ENCODE results near the gene GJA9.

The GJA9 gene

GRCh38 chr1:38908821-38909220 lies 27.4 kb upstream of the GJA9 start:
- no peak overlapping the region for H3K27ac ChIP-seq
- no peaks in the 10 kb centered on the region for H3K36me3 ChIP-seq (replicated peaks)
- no peak for DNase-seq
- no peaks in the 10 kb centered on the region for H3K27me3 ChIP-seq (replicated peaks)
- in situ Hi-C loops (cut with HindIII; ENCODE audit: low pct_ligation_motif_present, low sequenced_read_pairs): no loop called here
- no peak overlapping the region for H3K4me3 ChIP-seq (ENCODE audit: low read depth, low read length)
- TF ChIP-seq, protein P1, sequence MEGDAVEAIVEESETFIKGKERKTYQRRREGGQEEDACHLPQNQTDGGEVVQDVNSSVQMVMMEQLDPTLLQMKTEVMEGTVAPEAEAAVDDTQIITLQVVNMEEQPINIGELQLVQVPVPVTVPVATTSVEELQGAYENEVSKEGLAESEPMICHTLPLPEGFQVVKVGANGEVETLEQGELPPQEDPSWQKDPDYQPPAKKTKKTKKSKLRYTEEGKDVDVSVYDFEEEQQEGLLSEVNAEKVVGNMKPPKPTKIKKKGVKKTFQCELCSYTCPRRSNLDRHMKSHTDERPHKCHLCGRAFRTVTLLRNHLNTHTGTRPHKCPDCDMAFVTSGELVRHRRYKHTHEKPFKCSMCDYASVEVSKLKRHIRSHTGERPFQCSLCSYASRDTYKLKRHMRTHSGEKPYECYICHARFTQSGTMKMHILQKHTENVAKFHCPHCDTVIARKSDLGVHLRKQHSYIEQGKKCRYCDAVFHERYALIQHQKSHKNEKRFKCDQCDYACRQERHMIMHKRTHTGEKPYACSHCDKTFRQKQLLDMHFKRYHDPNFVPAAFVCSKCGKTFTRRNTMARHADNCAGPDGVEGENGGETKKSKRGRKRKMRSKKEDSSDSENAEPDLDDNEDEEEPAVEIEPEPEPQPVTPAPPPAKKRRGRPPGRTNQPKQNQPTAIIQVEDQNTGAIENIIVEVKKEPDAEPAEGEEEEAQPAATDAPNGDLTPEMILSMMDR (IDR thresholded peaks at IDR 0.05; ENCODE audit: low read depth, low read length, missing control alignments): no peak

- TF ChIP-seq, protein P1 (IDR thresholded peaks at IDR 0.05; ENCODE audit: low read depth, low read length, missing control alignments): no peak
- no peaks in the 10 kb centered on the region for H3K27me3 ChIP-seq (replicated peaks)
- in situ Hi-C loops (cut with HindIII; ENCODE audit: low pct_ligation_motif_present, low sequenced_read_pairs): no loop called here
Observed at GRCh38 chr1:38905985-38906384, 24.6 kb upstream of the GJA9 start.

DNA sequence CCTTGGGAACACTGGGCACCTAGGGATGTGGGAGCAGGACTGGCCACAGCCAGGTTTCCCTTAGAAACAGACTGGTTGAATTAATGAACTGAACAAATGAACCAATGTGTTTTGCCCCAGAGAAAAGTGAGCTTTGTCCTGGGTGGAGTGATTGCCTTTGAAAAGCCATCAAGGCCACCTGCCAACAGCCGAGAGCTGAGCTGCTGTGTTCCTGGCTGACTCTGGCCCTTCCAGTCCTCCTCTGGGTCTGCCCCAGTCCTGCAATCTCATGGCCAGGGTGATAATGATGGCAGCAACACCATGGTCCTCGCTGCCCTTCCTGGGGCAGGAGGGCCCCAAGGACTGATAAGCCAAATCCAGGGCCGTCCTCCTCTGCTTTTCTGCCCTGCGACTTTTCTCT lies 18.2 kb upstream of the GJA9 start:
- no peak overlapping the region for H3K4me3 ChIP-seq (ENCODE audit: low read depth, low read length)
- no peak overlapping the region for H3K27ac ChIP-seq
- H3K36me3 ChIP-seq (replicated peaks): no peaks in the 10 kb centered on the region
- no peaks in the 10 kb centered on the region for H3K27me3 ChIP-seq (replicated peaks)
- no peak for DNase-seq
- in situ Hi-C loops (cut with HindIII; ENCODE audit: low pct_ligation_motif_present, low sequenced_read_pairs): no loop called here
- TF ChIP-seq, protein P1 (IDR thresholded peaks at IDR 0.05; ENCODE audit: low read depth, low read length, missing control alignments): no peak

More at GRCh38 chr1:38905985-38906384, 24.6 kb upstream of the GJA9 start:
- Histone ChIP-seq H3K36me3 (replicated peaks) (no peaks in the 10 kb centered on the region), H3K27ac (no peak overlapping the region), H3K4me3 (ENCODE audit: low read depth, low read length) (no peak overlapping the region)
- DNase-seq: no peak

DNA sequence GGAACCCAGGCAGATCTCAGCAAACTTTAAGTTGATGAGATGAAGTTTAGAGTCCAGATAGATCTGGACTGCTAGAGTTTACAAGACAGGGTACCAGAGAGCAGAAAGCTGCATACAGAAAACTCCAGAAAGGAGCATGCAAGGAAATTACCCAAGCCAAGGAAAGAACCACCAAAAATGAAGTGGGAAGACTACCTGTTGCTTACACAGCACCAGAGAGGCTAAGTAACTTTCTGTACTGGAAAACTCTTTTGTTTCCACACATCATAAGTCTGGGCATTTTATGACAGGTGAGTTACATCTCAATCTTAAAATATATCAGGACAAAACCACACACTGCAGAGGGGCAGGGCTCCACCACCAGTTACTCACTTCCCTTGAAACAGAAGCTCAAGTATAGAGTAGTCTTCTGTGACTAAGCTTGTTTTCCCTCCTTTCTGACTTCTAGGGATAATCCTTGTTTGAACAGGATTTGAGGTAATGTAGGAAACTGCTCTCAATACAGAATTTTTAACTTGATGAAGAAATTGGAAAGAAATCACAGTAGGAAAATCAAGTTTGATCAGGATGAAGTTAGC lies 17.4 kb upstream of the GJA9 start:
- Histone ChIP-seq H3K27me3 (replicated peaks) (no peaks in the 10 kb centered on the region), H3K4me3 (ENCODE audit: low read depth, low read length) (no peak overlapping the region), H3K36me3 (replicated peaks) (no peaks in the 10 kb centered on the region), H3K27ac (no peak overlapping the region)
- TF ChIP-seq, protein P1 (IDR thresholded peaks at IDR 0.05; ENCODE audit: low read depth, low read length, missing control alignments): no peak
- in situ Hi-C loops (cut with HindIII; ENCODE audit: low pct_ligation_motif_present, low sequenced_read_pairs): no loop called here
- DNase-seq: no peak

- no peaks in the 10 kb centered on the region for H3K27me3 ChIP-seq (replicated peaks)
- no peak overlapping the region for H3K27ac ChIP-seq
- no peak overlapping the region for H3K4me3 ChIP-seq (ENCODE audit: low read depth, low read length)
- no peak for DNase-seq
- no peaks in the 10 kb centered on the region for H3K36me3 ChIP-seq (replicated peaks)
- TF ChIP-seq, protein P1 (IDR thresholded peaks at IDR 0.05; ENCODE audit: low read depth, low read length, missing control alignments): no peak
- in situ Hi-C loops (cut with HindIII; ENCODE audit: low pct_ligation_motif_present, low sequenced_read_pairs): no loop called here
Observed at GRCh38 chr1:38896169-38896568, 14.8 kb upstream of the GJA9 start.

DNA sequence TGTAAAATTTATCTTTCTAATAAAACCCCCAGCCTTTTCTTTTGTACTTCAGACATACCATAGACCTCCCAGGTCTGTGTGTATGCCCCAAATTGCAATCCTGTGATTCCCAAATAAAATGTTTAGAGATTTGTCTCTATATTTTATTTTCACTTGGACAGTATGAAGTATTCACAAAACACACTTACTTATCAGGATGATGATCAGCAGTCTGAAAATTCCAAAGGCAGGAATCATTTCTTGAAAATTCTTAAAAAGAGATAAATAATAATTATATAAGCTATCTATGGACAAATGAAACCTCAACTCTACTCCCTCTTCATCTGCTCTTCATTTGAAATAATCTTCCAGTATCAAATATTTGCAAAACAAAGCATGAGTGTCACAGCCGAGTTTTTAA lies 11.6 kb upstream of the GJA9 start:
- Histone ChIP-seq H3K36me3 (replicated peaks) (no peaks in the 10 kb centered on the region), H3K27ac (no peak overlapping the region), H3K27me3 (replicated peaks) (no peaks in the 10 kb centered on the region), H3K4me3 (ENCODE audit: low read depth, low read length) (no peak overlapping the region)
- TF ChIP-seq, protein P1 (IDR thresholded peaks at IDR 0.05; ENCODE audit: low read depth, low read length, missing control alignments): no peak
- in situ Hi-C loops (cut with HindIII; ENCODE audit: low pct_ligation_motif_present, low sequenced_read_pairs): no loop called here
- DNase-seq: no peak

Data from brain microvascular endothelial cell (primary cell).